Spleen (tissue), 11 donors: Measurements from ENCODE around the gene KEL. TPM values are rescaled to one million over a fixed set of nuclear protein-coding genes. Genes with fewer than 3 reads are reported as not detected.
A peak's percentile ranks its signal among the peaks of the same experiment; 100 is the strongest.

ENCODE experiments used
- DNase-seq: peaks from one replicate; pipeline ENCODE4 v3.0.0-alpha.2; 2020
- H3K27ac ChIP-seq, 8 donors: fragments of 200-600 bp; sonication (generic) in 7 of 8; 1 replicate in 4 of 8; 2 replicates in 4 of 8; pipeline versions ENCODE4 v1.5.0 to v1.8.0; 2016 to 2021; ENCODE audit warnings: inconsistent platforms in 4 of 8, mild to moderate bottlenecking in 4 of 8, moderate library complexity in 1 of 8
- H3K27me3 ChIP-seq, 7 donors: fragments of 200-600 bp; sonication (generic) in 6 of 7; replicated peaks in 1 of 7; 1 replicate in 4 of 7; 2 replicates in 3 of 7; pipeline versions ENCODE4 v1.5.0 to v1.8.0; 2016 to 2021; ENCODE audit warnings: inconsistent platforms in 3 of 7, mild to moderate bottlenecking in 1 of 7
- H3K36me3 ChIP-seq, 6 donors: fragments of 200-600 bp; sonication (generic) in 5 of 6; 1 replicate in 4 of 6; 2 replicates in 2 of 6; pipeline versions ENCODE4 v1.5.0 to v1.8.0; 2016 to 2021; ENCODE audit warnings: inconsistent platforms in 2 of 6
- H3K4me1 ChIP-seq, 6 donors: fragments of 200-600 bp; sonication (generic) in 5 of 6; 1 replicate in 3 of 6; 2 replicates in 3 of 6; pipeline versions ENCODE4 v1.5.0 to v1.8.0; 2016 to 2021; ENCODE audit warnings: inconsistent platforms in 3 of 6
- H3K4me3 ChIP-seq, 8 donors: fragments of 200-600 bp; sonication (generic) in 7 of 8; 1 replicate in 4 of 8; 2 replicates in 4 of 8; pipeline versions ENCODE4 v1.5.0 to v1.8.0; 2016 to 2021; ENCODE audit warnings: inconsistent platforms in 4 of 8, mild to moderate bottlenecking in 4 of 8, moderate library complexity in 2 of 8
- H3K9me3 ChIP-seq, 8 donors: fragments of 200-600 bp; sonication (generic) in 7 of 8; 1 replicate in 4 of 8; 2 replicates in 4 of 8; pipeline versions ENCODE4 v1.5.0 to v1.8.0; 2016 to 2021; ENCODE audit warnings: inconsistent platforms in 4 of 8
- POLR2A ChIP-seq, 3 donors: fragments of 450-650 bp; IDR thresholded peaks; one replicate each; pipeline ENCODE4 v1.5.1; 2017; ENCODE audit warnings: antibody characterized with exemption in 3 of 3, mild to moderate bottlenecking in 1 of 3
- POLR2AphosphoS5 ChIP-seq, 3 donors: sonication (generic); formaldehyde crosslinking; IDR thresholded peaks; one replicate each; pipeline ENCODE4 v1.5.1; 2017; ENCODE audit warnings: antibody characterized with exemption in 3 of 3
- WGBS, 5 donors: extraction: QIAGEN DNeasy Blood & Tissue Kit in 3 of 5; methylation state at CpG; one replicate each; pipeline versions ENCODE4 v1.1.5 to v1.1.7; 2013 to 2018; 5-methylcytosine and 5-hydroxymethylcytosine counted together
- intact Hi-C: fragments of 100-400 bp; cut with DNase I; formaldehyde crosslinking; loops from one replicate; pipeline ENCODE4 v1.15.0; 2023; ENCODE audit warnings: low total_unique reads
- polyA plus RNA-seq, 3 donors: library from polyadenylated mRNA; stranded (reverse); fragments of 200-250 nt; gene quantifications; one replicate each; pipeline ENCODE4 v1.2.1, GENCODE V29; 2013
- total RNA-seq, 7 donors: library from RNA; depleted of rRNA in 3 of 7; stranded (reverse); fragments of >200 nt in 3 of 7; fragmentation: NEBNext Ultra II Directional in 4 of 7; extraction: Animal tissue kit (Norgen Biotek cat#: 25700) in 4 of 7; gene quantifications; one replicate each; pipeline versions ENCODE4 v1.1.0 to v1.2.1, GENCODE V29; 2016 to 2021
- TF ChIP-seq, protein P1 (sequence below), 11 experiments: fragments of 200-600 bp in 7 of 11; fragments of 450-650 bp in 4 of 11; sonication (generic) in 4 of 11; IDR thresholded peaks in 8 of 11; conservative IDR thresholded peaks in 3 of 11; 1 replicate in 7 of 11; 2 replicates in 4 of 11; pipeline versions ENCODE4 v1.4.0 to v1.8.0; 2016 to 2021; ENCODE audit warnings: antibody characterized with exemption in 11 of 11, inconsistent platforms in 4 of 11, mild to moderate bottlenecking in 1 of 11
- donor health status: healthy with polysubstance abuse.
- donor health status: DM: no; HTN: no; CAD: no; lungs with moderate emphysema.
- donor health status: DM: no; HTN: no; CAD: no.
- donor health status: Bipolar disorder and iron deficiency.
- donor health status: healthy.
- donor health status: DM: no; HTN: no; CAD: no.
- donor health status: DM: yes; HTN: yes; CAD: no.

KEL gene
- total and polyA plus RNA-seq, 10 donors, result 3.3 to 27.4 (median 5.6) TPM

DNA sequence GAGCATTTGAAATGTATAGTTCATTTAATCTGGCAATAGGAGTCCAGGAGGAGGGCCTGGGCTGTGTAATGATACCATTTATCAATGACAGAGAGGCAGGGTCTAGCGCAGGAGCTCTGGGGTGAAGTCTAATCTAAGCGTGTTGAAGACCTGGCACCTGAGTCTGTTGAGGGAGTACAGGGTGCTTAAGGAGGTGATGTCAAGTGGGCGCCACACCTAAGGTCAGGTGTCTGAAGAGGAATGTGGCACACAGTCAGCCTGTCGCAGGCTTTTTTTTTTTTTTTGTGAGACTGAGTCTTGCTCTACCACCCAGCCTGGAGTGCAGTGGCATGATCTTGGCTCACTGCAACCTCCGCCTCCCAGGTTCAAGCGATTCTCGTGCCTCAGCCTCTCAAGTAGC lies 20.6 kb downstream of the KEL start:
- no peak overlapping the region for H3K4me3 ChIP-seq
- peaks cover 0 to 4% (median 0%) of the 10 kb centered on the region in 7 donors for H3K27me3 ChIP-seq
- no peak for DNase-seq
- no peaks in the 10 kb centered on the region for H3K36me3 ChIP-seq
- no peak overlapping the region for H3K27ac ChIP-seq
- peaks cover 0 to 13% (median 0%) of the 10 kb centered on the region in 6 donors for H3K4me1 ChIP-seq
- TF ChIP-seq POLR2A (IDR thresholded peaks at IDR 0.05) (no peak), POLR2AphosphoS5 (IDR thresholded peaks at IDR 0.05) (no peak)
- TF ChIP-seq, protein P1, sequence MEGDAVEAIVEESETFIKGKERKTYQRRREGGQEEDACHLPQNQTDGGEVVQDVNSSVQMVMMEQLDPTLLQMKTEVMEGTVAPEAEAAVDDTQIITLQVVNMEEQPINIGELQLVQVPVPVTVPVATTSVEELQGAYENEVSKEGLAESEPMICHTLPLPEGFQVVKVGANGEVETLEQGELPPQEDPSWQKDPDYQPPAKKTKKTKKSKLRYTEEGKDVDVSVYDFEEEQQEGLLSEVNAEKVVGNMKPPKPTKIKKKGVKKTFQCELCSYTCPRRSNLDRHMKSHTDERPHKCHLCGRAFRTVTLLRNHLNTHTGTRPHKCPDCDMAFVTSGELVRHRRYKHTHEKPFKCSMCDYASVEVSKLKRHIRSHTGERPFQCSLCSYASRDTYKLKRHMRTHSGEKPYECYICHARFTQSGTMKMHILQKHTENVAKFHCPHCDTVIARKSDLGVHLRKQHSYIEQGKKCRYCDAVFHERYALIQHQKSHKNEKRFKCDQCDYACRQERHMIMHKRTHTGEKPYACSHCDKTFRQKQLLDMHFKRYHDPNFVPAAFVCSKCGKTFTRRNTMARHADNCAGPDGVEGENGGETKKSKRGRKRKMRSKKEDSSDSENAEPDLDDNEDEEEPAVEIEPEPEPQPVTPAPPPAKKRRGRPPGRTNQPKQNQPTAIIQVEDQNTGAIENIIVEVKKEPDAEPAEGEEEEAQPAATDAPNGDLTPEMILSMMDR (IDR thresholded peaks at IDR 0.05 in 8 of 11, conservative IDR thresholded peaks at IDR 0.05 in 3 of 11), result no peak
- H3K9me3 ChIP-seq, result no peaks in the 10 kb centered on the region
- WGBS, 5 donors, result 85 to 92% (median 88%) methylated on average over 7 of the region's 7 CpGs
- intact Hi-C loops, result no loop called here

DNA sequence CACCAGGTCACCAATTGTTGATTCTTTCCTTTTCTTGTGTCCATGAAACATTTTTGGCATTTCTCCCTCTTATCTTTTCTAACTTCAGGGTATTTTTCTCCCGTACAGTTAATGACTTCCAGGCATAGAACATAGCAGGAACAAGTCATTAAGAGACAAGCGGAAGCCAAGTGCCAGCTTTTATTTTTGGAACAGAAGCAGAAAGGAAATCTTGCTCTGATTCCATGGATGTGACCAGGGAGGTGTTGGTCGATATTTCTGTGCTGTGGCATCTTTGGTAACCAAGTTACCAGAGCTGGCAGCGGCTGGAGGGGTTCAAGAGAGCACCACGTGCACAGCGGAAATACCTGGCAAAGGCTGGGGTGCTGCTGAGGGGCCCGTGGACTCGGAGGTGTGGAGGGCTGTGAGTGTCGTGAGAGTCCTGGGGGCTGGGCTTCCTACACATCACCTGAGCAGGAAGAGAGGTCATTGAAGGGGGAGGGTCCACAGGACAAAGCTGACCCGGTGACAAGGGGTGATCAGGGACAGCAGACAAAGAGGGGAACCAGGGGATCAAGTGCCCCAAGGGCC lies 21.1 kb downstream of the KEL start:
- peaks cover 0 to 8% (median 0%) of the 10 kb centered on the region in 7 donors for H3K27me3 ChIP-seq
- 52 to 68% (median 60%) methylated on average over 10 of the region's 10 CpGs for WGBS, 5 donors
- intact Hi-C loops, result no loop called here

DNA sequence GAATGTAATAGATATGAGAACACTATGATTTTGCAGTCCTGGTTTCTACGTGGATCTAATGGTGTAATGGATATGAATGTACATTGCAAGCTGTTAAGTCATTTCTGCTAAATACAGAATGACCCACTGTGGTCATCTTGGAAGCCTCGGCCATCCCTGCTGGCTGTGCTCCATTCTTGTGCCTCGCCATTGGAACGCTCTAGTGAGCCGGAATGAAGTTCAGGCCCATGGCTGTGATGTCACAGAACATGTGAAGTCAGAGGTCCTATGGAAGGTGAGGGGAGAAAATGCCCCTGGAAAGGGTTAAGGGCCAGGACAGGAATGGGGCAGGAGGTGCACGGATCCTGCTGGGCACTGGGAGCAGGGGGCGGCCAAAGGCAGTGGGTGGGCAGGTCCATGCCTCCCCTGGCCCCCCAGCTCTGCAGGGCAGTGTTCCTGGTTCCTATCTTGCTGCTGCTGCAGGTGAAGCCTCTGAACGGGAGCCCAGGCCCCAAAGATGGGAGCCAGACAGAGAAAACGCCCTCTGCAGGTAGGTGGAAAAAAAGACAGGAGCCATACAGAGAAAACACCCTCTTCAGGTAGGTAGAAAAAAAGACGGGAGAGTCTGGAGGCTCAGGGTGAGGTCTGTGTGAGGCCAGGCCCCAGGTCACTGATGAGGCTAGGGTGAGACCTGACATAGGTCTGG lies 22.8 kb downstream of the KEL start, which contains the start of gene LLCFC1:
LLCFC1 (plus strand) TSS at position 259 of the 685 bp plus-strand sequence; CDS start at position 397, 138 bp downstream.
- intact Hi-C loops, result no loop called here
- peaks cover 0 to 10% (median 0%) of the 10 kb centered on the region in 7 donors for H3K27me3 ChIP-seq
- H3K36me3 ChIP-seq, result no peaks in the 10 kb centered on the region
- WGBS, 5 donors, result 76 to 91% (median 83%) methylated on average over 10 of the region's 10 CpGs
- H3K27ac ChIP-seq, result peak within 1 kb of the TSS in 1 of 8 donors; percentile 38
- TF ChIP-seq POLR2AphosphoS5 (IDR thresholded peaks at IDR 0.05) (no peak), POLR2A (IDR thresholded peaks at IDR 0.05) (no peak)
- TF ChIP-seq, protein P1 (IDR thresholded peaks at IDR 0.05 in 8 of 11, conservative IDR thresholded peaks at IDR 0.05 in 3 of 11), result peak in 1 of 11 experiments; percentile 21
- no peak for DNase-seq
- H3K9me3 ChIP-seq, result no peaks in the 10 kb centered on the region
- H3K4me3 ChIP-seq, result no peak within 1 kb of the TSS
- peaks cover 0 to 13% (median 0%) of the 10 kb centered on the region in 6 donors for H3K4me1 ChIP-seq

More for the DNA sequence above, 21.1 kb downstream of the KEL start:
- Histone ChIP-seq H3K27ac (no peak overlapping the region), H3K36me3 (no peaks in the 10 kb centered on the region), H3K9me3 (no peaks in the 10 kb centered on the region), H3K4me3 (no peak overlapping the region), H3K4me1 (peaks cover 0 to 13% (median 0%) of the 10 kb centered on the region in 6 donors)
- no peak for DNase-seq
- TF ChIP-seq, protein P1 (IDR thresholded peaks at IDR 0.05 in 8 of 11, conservative IDR thresholded peaks at IDR 0.05 in 3 of 11), result no peak
- no peak for TF ChIP-seq POLR2AphosphoS5 (IDR thresholded peaks at IDR 0.05)
- TF ChIP-seq POLR2A (IDR thresholded peaks at IDR 0.05), result no peak

DNA sequence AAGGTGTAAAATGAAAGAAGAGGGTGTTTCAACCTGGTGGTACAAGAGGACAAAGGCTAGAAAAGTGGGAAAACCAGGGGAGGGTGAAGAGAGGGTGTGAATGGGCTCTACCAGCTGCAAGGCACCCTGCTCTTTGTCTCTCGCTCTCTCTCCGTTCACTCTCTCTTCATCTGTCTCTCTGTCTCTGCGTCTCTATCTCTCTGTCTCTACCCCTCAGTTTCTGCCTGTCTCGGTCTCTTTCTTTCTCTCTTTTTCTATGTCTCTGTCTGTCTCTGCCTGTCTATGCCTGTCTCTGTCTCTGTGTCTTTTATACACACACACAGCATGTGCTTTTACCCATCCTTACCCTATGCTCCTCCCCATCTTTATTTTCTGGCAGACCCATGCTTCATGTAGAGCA lies 23.6 kb downstream of the KEL start:
- 90 to 98% (median 93%) methylated on average over 4 of the region's 4 CpGs for WGBS, 5 donors

More for the DNA sequence above, 23.6 kb downstream of the KEL start:
- H3K36me3 ChIP-seq, result no peaks in the 10 kb centered on the region
- peaks cover 0 to 10% (median 0%) of the 10 kb centered on the region in 7 donors for H3K27me3 ChIP-seq
- H3K9me3 ChIP-seq, result no peaks in the 10 kb centered on the region
- H3K4me1 ChIP-seq, result peaks cover 0 to 13% (median 0%) of the 10 kb centered on the region in 6 donors
- H3K4me3 ChIP-seq, result no peak overlapping the region
- DNase-seq, result no peak
- H3K27ac ChIP-seq, result no peak overlapping the region
- intact Hi-C loops, result no loop called here
- no peak for TF ChIP-seq POLR2A (IDR thresholded peaks at IDR 0.05)
- TF ChIP-seq POLR2AphosphoS5 (IDR thresholded peaks at IDR 0.05), result no peak
- TF ChIP-seq, protein P1 (IDR thresholded peaks at IDR 0.05 in 8 of 11, conservative IDR thresholded peaks at IDR 0.05 in 3 of 11), result no peak
